GM21360 (cell line): Measurements from ENCODE around the gene PRKD2.

Experiments
- ATAC-seq: cut with Tn5 transposase; IDR thresholded peaks from one replicate; pipeline ENCODE4 v1.9.1; 2021; ENCODE audit warnings: mild to moderate bottlenecking, moderate library complexity; ENCODE audit not compliant: unreplicated experiment

PRKD2 gene

GRCh38 chr19:46665072-46665471, 51.8 kb downstream of the PRKD2 start:
- no peak for ATAC-seq

- no peak for ATAC-seq
Measured at GRCh38 chr19:46661735-46662592, 55.0 kb downstream of the PRKD2 start.

DNA sequence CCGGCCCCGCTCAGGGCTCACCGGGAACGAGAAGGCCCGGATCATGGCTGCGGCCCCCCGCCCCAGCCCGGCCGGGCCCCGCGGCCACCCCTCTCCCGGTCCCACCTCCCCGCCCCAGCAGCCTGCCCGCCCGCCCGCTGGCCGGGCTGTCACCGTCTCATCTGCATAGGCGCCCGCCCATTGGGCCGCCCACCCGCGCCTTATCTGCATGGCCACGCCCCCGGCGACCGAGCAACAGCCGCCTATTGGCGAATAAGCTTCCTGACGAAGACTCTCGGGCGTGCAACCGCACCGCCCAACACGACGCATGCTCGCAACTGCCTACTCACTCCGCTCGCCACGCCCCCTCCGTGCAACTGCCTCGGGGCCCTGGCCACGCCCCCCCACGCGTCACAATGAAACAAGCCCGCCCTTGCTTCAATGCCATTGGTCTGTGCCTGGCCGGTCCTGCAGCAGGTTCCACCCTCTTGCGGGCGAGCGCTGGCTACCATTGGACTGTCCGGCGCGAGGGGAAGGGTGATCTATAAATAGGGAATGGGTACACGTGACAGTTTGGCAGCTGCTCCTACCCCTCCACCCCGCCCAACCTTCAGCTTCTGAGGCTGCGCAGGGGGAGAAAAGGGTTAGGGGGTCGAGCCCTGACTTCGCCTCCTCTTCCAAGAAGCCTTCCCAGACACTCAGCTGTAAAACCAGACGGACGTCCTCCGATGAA, 55.7 kb downstream of the PRKD2 start, which contains the start of gene DACT3:
Gene DACT3 (minus strand): TSS at position 163 of the 712 bp plus-strand sequence. CDS start 118 bp downstream, at position 45.
- ATAC-seq: peak; percentile 86

DNA sequence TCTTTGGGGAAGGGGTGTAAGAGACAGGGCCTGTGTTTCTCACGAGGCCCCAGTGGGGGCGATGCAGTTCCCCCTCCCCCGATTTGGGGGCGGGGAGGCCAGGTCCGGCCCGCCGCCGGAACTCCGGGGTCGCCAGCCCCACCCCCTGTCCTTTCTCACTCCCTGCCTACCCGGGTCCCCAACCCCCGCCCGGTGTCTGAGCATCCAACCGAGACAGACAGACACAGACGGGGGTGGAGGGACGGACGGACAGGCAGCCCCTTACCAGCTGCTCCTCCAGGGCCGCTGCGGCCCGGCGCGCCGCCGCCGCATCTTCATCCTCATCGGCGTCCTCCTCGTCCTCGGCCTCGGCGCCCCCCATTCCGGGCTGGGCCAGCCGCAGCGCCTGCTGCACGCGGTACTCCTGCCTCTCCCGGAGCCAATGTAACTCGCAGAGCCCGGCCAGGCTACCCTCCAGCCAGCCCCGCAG, 56.3 kb downstream of the PRKD2 start:
- ATAC-seq: no peak

- no peak for ATAC-seq
Measured at GRCh38 chr19:46660008-46660517, 56.9 kb downstream of the PRKD2 start.

- ATAC-seq: no peak
Measured at GRCh38 chr19:46659151-46660007, 57.5 kb downstream of the PRKD2 start.

GRCh38 chr19:46656541-46656940, 60.4 kb downstream of the PRKD2 start:
- ATAC-seq: no peak

DNA sequence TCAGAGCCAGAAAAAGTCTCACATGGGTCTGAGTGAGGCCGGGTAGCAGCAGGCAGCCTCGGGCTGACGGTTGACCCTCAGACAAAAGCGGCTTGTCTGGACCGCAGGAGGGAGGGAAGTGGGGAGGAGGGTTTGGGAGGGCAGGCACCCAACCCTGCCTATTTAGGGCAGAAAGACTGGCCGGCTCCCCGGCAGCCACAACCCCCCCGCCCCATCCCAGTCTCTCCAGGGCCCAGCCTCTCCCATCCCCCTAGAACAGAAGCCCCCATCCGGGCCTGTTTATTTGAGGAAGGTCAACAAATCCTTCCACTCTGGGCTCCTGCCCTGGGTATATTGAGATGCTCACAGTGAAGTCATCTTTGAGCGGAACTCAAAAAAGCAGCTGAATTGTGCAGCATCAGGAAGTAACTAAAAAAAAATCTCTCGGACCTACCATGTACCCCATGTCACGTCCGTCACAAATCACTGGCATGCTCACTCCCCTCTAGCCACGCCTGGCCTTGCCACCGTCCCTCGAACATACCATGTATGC, 62.2 kb downstream of the PRKD2 start:
- ATAC-seq: no peak

- no peak for ATAC-seq
Measured at GRCh38 chr19:46650445-46650844, 66.5 kb downstream of the PRKD2 start.

GRCh38 chr19:46648961-46649960, 67.7 kb downstream of the PRKD2 start:
- ATAC-seq: no peak

DNA sequence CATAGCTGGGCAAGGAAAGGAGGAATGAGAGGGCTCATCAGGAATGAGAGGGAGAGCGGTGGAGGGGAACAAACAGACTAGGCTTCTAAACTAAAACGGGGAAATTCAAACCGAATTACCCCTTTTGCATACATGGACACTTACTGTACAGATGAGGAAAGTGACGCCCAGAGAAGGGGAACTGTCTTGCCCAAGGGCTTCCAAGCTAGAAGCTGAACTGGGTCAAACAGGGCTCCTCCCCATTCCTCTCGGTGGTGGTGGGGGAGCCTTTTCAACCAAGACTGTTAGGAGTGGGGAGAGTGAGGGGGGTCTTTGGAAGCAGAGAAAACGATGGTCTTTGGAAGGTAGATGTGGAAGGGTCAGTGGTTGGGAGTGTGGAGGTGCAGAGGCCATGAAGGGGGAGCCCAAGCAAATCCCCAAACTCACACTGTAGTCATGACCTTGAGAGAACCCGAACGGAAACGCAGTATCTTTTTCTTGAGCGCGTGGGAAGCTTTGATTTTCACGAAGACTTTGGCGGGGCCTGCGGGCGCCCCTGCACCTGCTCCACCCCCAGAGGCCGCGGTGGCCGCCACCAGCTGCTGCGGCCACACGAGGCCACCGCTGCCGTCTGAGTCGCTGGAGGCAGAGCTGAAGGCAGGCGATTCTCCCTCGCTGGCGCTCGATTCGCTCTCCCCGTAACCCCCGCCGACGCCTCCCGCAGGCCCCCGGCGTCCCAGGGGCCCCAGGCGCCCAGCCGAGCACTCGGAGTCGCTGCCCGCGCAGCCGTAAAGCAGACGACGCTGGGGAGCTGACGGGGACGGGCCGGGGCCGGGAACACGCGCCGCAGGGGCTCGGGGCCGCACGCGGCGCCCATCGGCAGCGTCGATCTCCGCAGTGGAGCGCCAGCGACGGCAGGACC, 68.6 kb downstream of the PRKD2 start:
- ATAC-seq: no peak

- ATAC-seq: no peak
Measured at GRCh38 chr19:46646402-46646801, 70.5 kb downstream of the PRKD2 start.

DNA sequence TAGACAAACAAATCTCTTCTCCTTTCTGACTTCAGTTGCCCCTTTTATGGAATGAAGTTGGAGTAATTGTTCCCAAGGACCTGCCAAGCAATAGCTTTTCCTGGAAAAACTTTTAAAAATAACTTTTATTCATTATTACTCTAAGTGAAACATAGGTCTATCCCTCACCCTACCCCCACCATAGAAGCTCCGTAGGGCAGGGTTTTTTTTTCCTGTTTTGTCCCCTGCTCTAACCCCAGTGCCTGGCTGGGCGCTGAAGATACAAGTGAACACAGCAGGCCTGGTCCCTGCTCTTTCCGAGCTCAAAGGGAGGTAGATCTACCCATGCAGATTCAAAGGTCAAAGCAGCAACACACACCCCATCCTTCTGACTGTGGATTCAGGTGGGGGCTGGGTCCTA, 72.2 kb downstream of the PRKD2 start:
- no peak for ATAC-seq

DNA sequence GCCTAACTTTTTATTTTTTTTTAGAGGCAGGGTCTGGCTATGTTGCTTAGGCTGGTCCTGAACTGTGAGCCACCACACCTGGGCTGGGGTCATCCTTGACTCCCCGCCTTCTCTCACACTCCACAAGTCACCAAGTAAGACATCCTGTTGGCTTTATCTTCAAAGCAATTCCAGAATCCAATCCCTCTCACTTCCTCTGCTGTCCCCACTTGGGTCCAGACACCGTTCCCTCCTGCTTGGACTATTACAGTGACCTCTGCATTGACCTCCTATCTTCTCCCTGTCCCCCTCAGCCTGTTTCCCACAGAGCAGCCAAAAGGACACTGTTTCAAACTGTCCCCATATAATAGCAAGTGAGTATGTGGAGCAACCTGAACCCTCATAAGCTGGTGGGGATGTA, 76.3 kb downstream of the PRKD2 start:
- no peak for ATAC-seq

- no peak for ATAC-seq
Measured at GRCh38 chr19:46639358-46640182, 77.3 kb downstream of the PRKD2 start.

GRCh38 chr19:46637224-46637623, 79.7 kb downstream of the PRKD2 start:
- no peak for ATAC-seq
